Dermis blood vessel endothelial cell (primary cell): ENCODE measurements around the gene GART. TPM values are rescaled to one million over a fixed set of nuclear protein-coding genes. Genes with fewer than 3 reads are reported as not detected.
"Not testable (repeated sequence)": the region's sequence is repeated elsewhere in the genome, so short reads cannot be mapped to it uniquely, and the experiment has no call there.

Experiments used
- DNase-seq: peaks from one replicate; pipeline ENCODE4 v3.0.0; 2010
- total RNA-seq: library from RNA; depleted of rRNA; stranded (reverse); fragments of >200 nt; gene quantifications from 2 replicates; pipeline ENCODE4 v1.2.3, GENCODE V29; 2014

Gene GART
- total RNA-seq, result 89.0 and 106 TPM in 2 replicates

DNA sequence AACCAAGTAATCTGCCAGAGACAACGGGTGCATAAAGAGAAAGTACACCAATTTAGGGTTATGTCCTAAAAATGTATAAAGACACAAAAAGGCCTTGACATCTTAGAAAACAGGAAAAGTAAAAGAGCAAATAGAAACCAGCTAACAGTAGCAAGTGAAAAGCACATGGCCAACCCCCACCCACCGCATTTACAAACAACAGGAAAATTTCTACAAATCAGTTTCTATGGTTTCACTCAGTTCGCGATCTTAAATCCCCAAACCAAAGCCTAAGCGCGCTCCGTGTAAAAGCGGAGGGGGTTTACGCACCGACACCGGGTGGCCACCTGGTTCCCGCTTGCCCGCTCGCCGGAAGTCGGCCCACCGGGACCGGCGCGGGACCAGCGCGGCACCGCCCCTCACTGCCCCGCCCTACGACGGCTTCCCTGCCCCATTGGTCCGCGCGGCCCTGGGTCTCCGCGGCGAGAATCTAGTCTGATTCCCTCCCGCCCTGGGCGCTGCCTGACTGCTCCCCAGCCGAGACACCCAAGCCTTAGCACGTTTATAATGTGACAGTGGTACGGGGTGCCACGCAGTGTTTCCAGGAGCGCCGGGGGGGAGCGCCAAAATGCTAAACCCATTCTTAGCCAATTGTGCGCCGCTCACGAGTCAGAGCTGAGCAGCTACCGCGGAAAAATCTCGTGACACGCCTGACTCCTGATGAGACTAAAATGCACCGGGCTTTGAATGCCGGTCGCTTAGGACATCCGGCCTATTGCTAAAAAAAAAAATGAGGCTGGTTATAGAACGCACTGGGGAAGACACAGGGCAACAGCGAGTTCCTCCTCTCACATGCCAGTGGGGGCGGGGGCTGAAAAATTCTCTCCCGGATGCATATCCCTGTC lies at the start of gene GART:
TSS of gene GART (minus strand) at position 362 of the 884 bp plus-strand sequence. CDS start 2,802 bp downstream, outside the sequence.
- DNase-seq, result peak; percentile 81

DNA sequence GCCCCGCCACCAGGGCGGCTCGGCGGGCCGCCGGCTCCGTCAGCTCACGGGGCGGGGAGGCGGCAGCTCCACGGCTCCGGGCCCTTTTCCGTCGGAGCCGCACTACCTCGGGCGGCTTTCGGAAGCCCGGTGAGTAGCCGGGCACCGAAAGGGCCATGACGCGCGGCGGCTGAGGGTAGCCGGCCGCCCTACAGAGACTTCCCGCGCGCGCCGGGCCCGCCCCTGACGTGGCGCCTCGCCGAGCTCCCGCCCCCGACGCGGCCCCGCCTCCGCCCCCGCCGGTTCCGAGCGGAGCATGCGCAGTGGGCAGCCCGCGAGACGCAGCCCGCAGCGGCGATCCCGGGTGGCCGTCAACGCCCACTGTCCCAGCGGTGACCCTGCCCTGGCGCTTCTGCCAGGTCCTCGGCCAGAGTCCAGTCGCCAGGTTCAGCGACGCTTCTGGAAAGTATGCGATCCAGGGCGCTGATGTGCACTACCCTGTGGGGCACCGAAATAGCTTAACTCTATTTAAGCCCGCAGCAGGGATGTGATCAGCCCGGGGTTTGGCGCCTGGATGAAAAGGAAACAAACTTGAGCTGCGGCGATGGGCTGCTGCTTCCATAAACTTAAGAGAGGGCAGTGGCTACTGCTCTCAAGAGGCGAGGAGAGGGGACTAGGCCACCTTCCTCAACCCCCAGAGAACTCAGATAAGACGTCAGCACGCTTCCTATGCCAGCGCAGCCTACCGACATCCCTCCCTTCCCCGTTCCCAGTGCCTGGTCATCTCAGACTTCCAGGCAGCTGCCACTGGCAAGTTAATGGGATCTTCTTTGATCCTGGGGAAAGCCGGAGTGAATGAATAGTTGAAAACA lies 46.8 kb upstream of the GART start, which contains the start of gene DONSON:
TSS of gene DONSON (minus strand) at position 200 of the 851 bp plus-strand sequence. CDS start at position 157, 43 bp downstream.
- peak; percentile 90 for DNase-seq

DNA sequence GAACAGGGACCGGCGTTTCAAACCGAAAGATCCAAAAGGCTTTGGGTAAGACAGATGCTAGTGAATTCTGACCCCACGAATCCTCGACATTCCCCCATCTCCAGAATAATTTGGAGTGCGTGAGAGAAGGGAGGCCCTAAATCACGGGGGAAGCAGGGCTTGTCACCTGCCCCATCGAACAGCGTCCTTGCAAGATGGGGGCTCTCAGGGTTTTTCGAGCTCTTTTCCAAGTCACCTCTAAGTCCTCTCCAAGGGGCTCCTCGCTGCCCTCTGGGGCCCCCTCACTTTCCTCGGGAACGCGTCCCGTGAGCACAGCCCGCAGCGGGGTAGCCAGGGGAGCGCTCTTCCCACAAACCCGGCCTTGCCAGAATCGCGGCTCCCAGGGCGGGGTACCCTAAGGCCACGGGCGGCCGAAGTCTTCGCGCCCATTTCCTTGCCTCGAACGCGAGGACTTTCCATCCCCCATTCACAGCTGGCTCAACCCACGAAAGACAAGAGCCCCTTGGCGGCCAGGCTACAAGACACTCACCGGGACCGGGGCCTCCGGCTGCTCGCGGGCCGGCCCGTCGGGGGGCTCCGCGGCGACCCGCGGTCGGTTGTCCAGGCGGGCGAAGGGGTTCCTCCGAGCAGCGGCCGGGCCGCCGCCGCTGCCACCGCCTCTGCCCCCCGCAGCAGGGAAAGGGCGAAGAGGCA lies 46.0 kb upstream of the GART start:
- peak; percentile 56 for DNase-seq

DNA sequence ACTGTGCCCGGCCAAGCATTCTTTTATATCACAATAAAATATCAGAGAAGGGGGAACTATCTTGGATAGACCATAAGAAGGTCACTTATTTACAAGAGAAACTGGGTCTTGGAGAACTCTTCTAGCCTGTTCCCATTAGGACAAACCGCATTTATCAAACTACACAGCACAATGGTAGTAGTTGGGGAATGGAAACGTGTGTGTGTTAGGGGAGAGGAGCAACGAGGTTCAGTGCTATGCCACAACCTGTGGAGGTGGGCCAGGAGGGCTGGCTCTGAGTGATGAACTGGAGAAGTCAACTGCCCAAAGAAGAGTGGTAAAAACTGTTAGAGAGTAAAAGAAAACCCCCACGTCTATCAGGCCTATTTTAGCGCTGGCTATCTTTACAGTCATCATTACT lies 45.0 kb upstream of the GART start:
- no peak for DNase-seq

DNA sequence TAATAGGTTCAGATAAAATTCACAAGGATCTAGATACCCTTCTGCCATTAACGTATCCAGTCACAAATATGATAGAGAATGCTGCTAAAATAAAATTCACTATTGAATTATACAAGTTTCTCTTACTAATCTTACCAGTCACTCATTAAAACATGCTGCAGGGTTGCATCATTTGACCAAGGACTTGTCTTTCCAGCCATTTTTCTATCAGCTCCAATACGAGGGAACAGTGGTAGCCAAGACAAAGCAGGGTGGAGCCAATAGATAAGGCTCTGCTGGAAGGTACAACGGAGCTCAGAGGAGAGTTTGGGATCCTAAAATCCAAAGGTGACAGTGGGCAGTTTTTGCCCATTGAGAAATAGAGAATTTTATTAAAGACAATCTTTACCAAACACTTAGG lies 42.5 kb upstream of the GART start:
- DNase-seq, result no peak

DNA sequence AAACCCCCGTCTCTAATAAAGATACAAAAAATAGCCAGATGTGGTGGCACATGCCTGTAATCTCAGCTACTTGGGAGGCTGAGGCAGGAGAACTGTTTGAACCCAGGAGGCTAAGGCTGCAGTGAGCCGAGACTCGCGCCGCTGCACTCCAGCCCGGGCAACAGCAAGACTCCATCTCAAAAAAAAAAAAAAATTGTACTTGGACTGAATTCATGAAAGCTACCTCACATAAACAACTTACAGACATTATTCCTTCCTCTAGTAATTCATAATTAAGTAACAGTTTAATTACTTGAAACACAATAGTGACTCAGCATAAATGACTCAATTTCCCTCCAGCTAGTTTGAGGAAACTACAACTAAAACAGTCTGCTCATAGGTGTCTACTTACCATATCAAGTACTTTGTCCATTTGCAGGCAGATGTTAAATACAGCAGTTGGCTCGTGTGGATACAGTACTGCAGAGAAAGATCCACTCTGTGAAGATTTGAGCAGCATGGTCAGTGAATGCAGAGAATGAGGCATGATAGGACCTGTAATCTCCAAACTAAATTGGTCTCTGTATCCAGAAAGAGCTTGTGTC lies 37.1 kb upstream of the GART start:
- peak; percentile 57 for DNase-seq

DNA sequence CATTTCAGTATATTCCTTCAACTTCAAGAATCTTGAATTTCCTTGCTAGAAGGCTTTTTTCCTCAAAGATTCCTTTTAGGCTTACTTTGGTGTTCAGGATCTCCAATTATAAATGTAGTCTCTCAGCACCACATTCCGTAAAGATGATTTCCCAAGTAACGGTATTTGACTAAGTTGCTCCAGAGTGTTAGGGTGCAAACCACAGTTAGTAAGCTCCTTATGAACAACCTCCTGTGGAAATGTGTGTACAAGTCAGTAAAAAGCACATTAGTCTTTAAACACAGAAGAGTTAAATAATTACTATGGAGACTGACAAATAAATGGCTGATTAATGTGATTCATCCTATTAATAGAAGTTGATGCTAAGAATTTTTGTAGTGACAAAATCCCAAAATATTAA lies 36.3 kb upstream of the GART start:
- DNase-seq, result no peak

DNA sequence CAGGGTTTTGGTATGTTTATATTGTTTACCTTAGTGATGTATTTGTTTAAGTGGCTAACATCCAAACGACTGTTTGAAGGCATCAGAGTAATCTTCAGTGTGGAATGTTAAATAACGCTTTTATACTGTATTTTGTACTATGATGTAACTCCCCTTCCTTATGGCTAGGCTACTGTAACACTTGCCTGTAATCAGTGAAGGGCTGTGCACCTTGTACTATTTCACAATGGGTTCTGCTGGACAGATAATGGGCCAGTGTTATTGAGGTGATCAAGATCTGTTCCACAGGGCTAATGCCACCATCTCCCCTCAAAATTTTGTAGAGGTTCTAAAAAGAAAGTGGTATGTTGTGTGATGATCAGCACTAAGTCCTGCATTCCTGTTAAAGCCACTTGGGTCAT lies 34.8 kb upstream of the GART start:
- DNase-seq, result not testable (repeated sequence)

DNA sequence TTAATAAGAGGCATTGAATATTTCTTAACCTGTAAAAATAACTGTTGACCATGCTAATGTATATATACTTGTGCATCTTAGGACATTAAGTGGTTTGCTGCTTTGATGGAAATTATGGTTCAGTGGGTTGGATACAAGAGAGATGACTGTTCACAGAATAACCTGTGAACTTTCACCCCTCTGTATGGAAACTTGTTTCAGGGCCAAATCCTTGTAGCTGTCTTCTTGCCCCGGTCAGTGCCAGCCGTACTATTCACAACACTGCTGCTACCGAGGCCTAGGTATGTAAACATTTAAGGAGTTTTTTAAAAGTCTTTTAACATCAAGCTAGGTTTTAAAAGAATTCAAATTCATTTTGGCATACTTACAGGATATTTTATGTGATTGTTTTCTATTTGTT lies 30.4 kb upstream of the GART start:
- no peak for DNase-seq

DNA sequence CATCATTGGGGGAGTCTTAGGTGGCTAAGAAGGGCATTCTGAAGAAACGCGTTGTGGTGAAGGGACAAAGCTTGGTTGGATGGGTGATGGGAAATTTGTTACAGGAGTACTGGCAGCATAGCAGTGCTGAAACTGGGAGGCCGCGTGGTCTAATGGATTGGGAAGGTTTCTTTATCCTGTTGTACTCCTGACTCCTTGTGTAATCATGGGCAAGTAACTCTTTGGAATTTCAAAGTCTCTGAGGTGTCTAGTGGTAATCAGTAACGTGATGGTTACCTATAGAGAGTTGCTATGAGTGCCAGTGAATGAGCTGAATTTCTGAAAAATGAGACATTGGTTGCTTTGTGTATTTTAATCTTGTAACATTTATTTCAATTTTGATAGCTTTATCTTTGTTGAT lies 28.1 kb upstream of the GART start:
- no peak for DNase-seq

DNA sequence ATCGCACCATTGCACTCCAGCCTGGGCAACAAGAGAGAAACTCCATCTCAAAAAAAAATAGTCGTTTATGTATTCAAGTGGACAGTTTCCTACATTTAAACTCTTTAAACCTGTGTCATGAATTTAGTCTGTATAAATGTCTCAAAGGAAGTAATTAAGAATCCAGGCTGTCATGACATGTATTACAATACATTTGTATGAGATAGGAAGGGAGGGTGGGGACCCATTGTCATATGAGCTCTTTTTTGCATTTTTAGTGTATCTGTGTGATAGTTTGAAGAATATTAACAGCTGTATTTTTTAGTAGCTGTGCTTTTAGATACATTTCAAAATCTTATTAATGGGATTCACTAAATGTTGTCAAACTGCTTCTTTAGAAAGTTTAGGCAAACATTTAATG lies 26.5 kb upstream of the GART start:
- DNase-seq, result no peak

DNA sequence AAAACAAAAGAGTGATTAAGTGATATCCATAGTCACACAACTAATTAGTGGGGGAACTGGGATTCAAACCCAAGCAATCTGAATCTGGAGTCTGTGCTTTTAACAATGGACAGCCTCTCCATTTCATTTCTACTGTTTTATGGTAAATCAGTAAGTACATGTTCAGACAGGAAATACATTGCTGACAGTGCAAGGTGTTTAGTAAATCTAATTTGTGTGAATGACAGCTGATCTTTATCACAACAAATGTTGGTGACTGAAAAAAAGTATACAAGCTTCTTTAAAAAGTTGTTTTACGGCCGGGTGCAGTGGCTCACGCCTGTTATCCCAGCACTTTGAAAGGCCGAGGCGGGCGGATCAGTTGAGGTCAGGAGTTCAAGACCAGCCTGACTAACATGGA lies 26.0 kb upstream of the GART start:
- DNase-seq, result no peak

DNA sequence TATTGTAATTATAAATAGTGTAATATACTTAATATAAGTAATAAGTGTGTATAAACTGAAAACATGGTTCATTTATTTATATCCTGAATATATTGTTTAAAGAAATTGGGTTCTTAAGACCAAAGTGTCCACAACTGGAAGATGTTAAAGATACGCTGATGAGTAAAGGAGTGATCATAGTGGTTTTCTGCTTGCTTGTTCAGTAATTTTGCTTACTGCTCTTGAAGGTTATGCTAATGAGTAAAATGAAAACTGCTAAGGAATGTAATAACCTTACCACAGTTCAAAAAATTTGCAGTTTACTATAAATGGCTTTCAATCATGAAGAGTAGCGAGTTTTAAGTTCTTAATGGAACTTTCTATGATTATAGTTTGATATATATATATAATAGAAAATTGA lies 24.6 kb upstream of the GART start:
- no peak for DNase-seq

DNA sequence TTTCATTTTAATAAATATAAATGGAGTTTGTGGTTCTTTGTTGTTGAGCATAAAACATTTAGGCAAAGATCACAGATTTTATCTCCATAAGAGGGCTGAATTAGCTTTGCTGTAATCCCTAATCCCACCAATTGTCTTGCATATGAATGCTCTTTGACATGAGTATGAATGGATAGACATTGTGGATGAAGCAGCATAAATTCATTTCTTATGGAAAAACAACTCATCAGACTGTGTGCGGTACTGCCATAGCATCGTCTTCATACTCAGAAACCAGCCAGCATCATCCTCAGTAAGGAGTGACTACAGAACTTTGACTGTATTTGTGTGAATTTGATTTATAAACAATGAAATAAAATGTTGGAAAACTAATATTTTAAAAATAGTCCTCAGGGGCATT lies 20.5 kb upstream of the GART start:
- DNase-seq, result no peak

DNA sequence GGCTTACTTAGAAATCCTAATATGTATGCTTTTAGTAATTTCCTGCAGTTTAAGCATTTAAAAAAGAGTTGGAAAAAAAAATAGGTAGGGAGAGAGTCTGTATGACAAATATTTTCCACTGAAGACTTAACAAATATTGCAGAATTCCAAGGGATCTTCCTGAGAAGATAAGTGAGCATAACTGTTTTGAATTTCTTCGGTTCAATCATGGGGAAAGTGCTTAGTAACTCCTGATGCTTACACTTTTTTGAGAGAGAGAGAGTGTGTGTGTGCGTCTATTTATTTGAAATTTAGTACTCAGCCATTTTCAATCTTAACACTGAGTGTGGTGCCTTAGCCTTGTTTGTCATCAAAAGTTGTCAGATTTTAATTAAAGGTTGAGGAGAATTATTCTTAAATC lies 19.5 kb upstream of the GART start:
- no peak for DNase-seq

DNA sequence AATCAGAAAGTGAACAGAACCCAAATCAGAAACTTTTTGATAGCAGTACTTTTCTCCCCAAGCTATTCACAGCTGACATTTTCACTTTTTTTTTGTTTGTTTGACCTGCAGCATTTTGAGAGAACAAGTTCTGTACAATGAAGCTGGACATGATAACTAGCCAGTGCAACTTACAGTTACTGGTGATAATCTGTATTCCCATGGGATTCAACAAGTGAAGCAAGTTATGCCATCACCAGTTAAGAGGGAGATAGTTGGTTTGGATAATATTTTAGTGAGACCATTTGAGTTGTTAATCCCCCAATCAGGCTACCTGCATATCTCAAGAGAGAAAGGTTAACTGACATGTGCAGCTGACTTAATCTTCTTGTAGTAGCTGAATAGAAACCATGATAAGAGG lies 19.0 kb upstream of the GART start:
- no peak for DNase-seq

DNA sequence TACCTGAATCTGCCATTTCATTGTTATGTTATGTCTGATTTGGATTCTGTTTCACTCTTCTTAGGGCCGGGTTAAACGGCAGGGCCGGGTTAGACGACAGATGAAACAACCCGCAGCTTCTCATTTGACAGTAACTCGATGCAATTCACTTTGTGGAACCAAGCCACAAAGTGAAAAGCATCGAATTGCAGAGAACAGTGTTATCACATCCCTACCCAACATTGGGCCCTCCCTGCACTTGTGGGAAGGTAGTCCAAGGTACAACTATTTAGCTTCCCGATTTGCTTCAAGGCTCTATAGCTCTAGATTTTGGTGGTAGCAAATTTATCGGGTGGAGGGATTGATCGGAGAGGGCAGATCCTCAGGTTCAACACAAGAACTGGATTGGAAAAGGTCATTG lies 17.9 kb upstream of the GART start:
- DNase-seq, result no peak

DNA sequence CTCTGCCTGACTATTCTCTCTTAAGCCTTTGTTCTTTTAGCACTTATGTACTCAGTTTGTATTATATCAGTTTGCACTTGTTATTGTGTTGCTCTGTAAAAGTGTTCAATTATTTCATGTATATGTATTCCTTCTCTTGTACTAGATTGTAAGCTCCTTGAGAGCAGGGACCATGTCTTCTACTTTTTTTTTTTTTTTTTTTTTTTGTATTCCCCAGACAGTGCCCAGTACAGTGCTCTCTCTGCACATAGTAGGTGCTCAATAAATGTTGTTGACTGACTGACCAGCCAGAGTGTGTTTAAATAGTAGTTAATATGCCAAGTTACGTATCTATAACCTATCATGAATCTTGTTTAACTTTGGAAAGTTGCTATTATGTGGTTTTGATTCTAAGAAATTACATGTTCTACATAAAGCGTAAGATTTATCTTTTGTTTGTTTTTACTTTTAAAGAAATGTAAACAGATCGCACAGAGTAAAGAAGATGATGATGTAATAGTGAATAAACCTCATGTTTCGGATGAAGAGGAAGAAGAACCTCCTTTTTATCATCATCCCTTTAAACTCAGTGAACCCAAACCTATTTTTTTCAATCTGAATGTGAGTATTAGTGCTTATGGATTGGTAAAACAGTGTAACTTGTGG lies 17.0 kb upstream of the GART start:
- DNase-seq, result no peak

DNA sequence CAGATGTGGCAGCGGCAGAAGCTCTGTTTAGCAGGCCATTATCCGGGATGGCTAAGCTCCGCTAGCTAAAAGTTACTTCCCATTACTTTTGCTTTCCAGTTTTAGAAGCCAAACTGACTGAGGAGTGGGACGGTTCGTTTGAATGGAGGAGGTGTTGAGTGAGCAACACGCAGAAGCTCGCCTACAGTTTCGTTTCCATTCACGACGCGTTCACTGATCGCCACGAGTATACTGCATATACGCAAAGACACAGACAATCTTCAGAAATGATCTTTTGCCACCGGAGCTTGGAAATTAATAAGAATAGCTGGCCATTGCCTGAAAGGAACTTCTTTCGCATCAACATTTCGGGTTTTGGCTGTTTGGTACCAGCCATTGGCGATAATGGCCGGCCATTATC lies 15.5 kb upstream of the GART start:
- DNase-seq, result no peak

DNA sequence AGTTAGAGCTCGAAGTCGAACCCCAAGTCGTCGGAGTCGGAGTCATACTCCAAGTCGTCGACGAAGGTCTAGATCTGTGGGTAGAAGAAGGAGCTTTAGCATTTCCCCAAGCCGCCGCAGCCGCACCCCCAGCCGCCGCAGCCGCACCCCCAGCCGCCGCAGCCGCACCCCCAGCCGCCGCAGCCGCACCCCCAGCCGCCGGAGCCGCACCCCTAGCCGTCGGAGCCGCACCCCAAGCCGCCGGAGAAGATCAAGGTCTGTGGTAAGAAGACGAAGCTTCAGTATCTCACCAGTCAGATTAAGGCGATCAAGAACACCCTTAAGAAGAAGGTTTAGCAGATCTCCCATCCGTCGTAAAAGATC lies 13.0 kb upstream of the GART start:
- no peak for DNase-seq

DNA sequence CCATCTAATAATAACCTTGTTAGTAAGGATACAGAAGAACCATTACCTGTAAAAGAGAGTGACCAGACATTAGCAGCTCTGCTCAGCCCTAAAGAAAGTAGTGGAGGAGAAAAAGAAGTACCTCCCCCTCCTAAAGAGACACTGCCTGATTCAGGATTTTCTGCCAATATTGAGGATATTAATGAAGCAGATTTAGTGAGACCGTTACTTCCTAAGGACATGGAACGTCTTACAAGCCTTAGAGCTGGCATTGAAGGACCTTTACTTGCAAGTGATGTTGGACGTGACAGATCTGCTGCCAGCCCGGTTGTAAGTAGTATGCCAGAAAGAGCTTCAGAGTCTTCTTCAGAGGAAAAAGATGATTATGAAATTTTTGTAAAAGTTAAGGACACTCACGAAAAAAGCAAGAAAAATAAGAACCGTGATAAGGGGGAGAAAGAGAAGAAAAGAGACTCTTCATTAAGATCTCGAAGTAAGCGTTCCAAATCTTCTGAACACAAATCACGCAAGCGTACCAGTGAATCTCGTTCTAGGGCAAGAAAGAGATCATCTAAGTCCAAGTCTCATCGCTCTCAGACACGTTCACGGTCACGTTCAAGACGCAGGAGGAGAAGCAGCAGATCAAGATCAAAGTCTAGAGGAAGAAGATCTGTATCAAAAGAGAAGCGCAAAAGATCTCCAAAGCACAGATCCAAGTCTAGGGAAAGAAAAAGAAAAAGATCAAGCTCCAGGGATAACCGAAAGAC lies 12.5 kb upstream of the GART start:
- DNase-seq, result no peak
